Prostate gland (tissue), 2 donors: Measurements from ENCODE around the gene PRDM16.

Source experiments
- POLR2A ChIP-seq: fragments of 450-650 bp; IDR thresholded peaks from one replicate; pipeline ENCODE4 v1.6.1; 2016; ENCODE audit warnings: antibody characterized with exemption, mild to moderate bottlenecking
- POLR2AphosphoS5 ChIP-seq: sonication (generic); formaldehyde crosslinking; IDR thresholded peaks from one replicate; pipeline ENCODE4 v1.6.1; 2017; ENCODE audit warnings: antibody characterized with exemption
- TF ChIP-seq, protein P1 (sequence below), 4 experiments: fragments of 200-600 bp in 2 of 4; fragments of 450-650 bp in 2 of 4; sonication (generic) in 2 of 4; IDR thresholded peaks; 1 replicate in 3 of 4; 2 replicates in 1 of 4; pipeline ENCODE4 v1.5.1; 2016 to 2019; ENCODE audit warnings: antibody characterized with exemption in 4 of 4, mild to moderate bottlenecking in 2 of 4, moderate library complexity in 2 of 4

- no peak for TF ChIP-seq POLR2A
- TF ChIP-seq, protein P1, sequence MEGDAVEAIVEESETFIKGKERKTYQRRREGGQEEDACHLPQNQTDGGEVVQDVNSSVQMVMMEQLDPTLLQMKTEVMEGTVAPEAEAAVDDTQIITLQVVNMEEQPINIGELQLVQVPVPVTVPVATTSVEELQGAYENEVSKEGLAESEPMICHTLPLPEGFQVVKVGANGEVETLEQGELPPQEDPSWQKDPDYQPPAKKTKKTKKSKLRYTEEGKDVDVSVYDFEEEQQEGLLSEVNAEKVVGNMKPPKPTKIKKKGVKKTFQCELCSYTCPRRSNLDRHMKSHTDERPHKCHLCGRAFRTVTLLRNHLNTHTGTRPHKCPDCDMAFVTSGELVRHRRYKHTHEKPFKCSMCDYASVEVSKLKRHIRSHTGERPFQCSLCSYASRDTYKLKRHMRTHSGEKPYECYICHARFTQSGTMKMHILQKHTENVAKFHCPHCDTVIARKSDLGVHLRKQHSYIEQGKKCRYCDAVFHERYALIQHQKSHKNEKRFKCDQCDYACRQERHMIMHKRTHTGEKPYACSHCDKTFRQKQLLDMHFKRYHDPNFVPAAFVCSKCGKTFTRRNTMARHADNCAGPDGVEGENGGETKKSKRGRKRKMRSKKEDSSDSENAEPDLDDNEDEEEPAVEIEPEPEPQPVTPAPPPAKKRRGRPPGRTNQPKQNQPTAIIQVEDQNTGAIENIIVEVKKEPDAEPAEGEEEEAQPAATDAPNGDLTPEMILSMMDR (IDR thresholded peaks at IDR 0.05) = no peak
- TF ChIP-seq POLR2AphosphoS5 = no peak
These were observed 150.9 kb downstream of the PRDM16 start for GRCh38 chr1:3219791-3220467.
